K562 (cell line): Measurements from ENCODE around the gene MYOCD. TPM values are rescaled to one million over a fixed set of nuclear protein-coding genes. Genes with fewer than 3 reads are reported as not detected.

Experiments
- ATAC-seq: fragments of 200-7000 bp; cut with Tn5 transposase; 3 replicates; pipeline ENCODE4 v1.9.1; 2020; ENCODE audit warnings: moderate library complexity
- BruUV-seq: library from RNA; stranded (reverse); fragments of 400-500 nt; replicated peaks from 2 replicates; lab custom pipeline; 2021; lab: Mats Ljungman, UMichigan
- CTCF ChIA-PET: fragments of 300-600 bp; formaldehyde crosslinking; extraction: SDS; loops from one replicate; lab custom pipeline; 2021; ENCODE audit warnings: low intra/inter-chr PET ratio; lab: Yijun Ruan, JAX
- POLR2A ChIA-PET: fragments of 300-600, 350-650 bp; sonication (Branson Sonifier 250); formaldehyde crosslinking; extraction: SDS; loops from one replicate; lab custom pipeline; 2021; ENCODE audit warnings: antibody characterized with exemption, inconsistent platforms; lab: Yijun Ruan, JAX
- DNase-seq, 4 experiments: peaks; one replicate each; pipeline versions ENCODE4 v3.0.0 to v3.0.0-alpha.2; 2011 to 2018; ENCODE audit warnings: low spot score in 3 of 4, mixed read lengths in 3 of 4; ENCODE audit errors: extremely low read depth in 1 of 4
- FAIRE-seq: peaks from 2 replicates; lab custom pipeline; 2011; peaks lifted over from hg19 to GRCh38; lab: Jason Lieb, UNC
- H2AFZ ChIP-seq: 2 replicates; pipeline ENCODE4 v1.6.0; 2011; ENCODE audit warnings: low read depth, low read length, control low read depth, inconsistent platforms
- H3K27ac ChIP-seq: fragments of 200-600 bp; 3 replicates; pipeline ENCODE4 v1.8.0; 2011; ENCODE audit warnings: low read depth, mild to moderate bottlenecking, control low read depth, inconsistent platforms, low read length, moderate library complexity, mixed read lengths; ENCODE audit errors: extremely low read depth
- H3K27me3 ChIP-seq, 2 experiments: fragments of 300-600 bp in 1 of 2; 2 replicates in 1 of 2; 3 replicates in 1 of 2; pipeline versions ENCODE4 v1.6.0 to v1.8.0; 2011; ENCODE audit warnings: inconsistent platforms in 2 of 2, low read length in 2 of 2, mild to moderate bottlenecking in 1 of 2, mixed read lengths in 1 of 2, moderate library complexity in 1 of 2; ENCODE audit not compliant: control insufficient read depth in 2 of 2, insufficient read depth in 2 of 2
- H3K36me3 ChIP-seq: fragments of 300-600 bp; 3 replicates; pipeline ENCODE4 v1.8.0; 2011; ENCODE audit warnings: mild to moderate bottlenecking, low read length, inconsistent platforms; ENCODE audit not compliant: control insufficient read depth, insufficient read depth
- H3K4me1 ChIP-seq, 2 experiments: fragments of 200-600 bp in 1 of 2; replicated peaks in 1 of 2; 2 replicates in 1 of 2; 3 replicates in 1 of 2; pipeline versions ENCODE4 v1.5.1 to v1.8.0; 2011; ENCODE audit warnings: inconsistent platforms in 2 of 2, low read length in 2 of 2, mild to moderate bottlenecking in 1 of 2, mixed read lengths in 1 of 2, moderate library complexity in 1 of 2; ENCODE audit not compliant: control insufficient read depth in 2 of 2, insufficient read depth in 2 of 2
- H3K4me2 ChIP-seq: 2 replicates; pipeline ENCODE4 v1.6.1; 2011; ENCODE audit warnings: low read length, control low read depth, inconsistent platforms, mixed read lengths; ENCODE audit not compliant: insufficient read depth
- H3K4me3 ChIP-seq: fragments of 200-600 bp; sonication (generic), shearing (Covaris generic); 2 replicates; pipeline ENCODE4 v1.5.1; 2016; ENCODE audit warnings: control low read depth, inconsistent platforms
- H3K79me2 ChIP-seq: fragments of 200-600 bp; 3 replicates; pipeline ENCODE4 v1.8.0; 2011; ENCODE audit warnings: low read length, inconsistent platforms; ENCODE audit not compliant: control insufficient read depth, insufficient read depth
- H3K9ac ChIP-seq, 2 experiments: 2 replicates each; pipeline versions ENCODE4 v1.6.0 to v1.6.1; 2011; ENCODE audit warnings: low read depth in 2 of 2, low read length in 2 of 2, control low read depth in 1 of 2, inconsistent platforms in 1 of 2, mild to moderate bottlenecking in 1 of 2, mixed read lengths in 1 of 2; ENCODE audit not compliant: insufficient read depth in 1 of 2
- H3K9me1 ChIP-seq: one replicate; pipeline ENCODE4 v1.6.0; 2011; ENCODE audit warnings: inconsistent platforms, mild to moderate bottlenecking, low read length, moderate library complexity; ENCODE audit not compliant: control insufficient read depth, insufficient read depth
- H3K9me3 ChIP-seq: replicated peaks from 2 replicates; pipeline ENCODE4 v1.5.1; 2011; ENCODE audit warnings: low read depth, low read length, inconsistent platforms; ENCODE audit not compliant: control insufficient read depth, insufficient read depth
- H4K20me1 ChIP-seq: replicated peaks from 2 replicates; pipeline ENCODE4 v1.6.1; 2011; ENCODE audit warnings: low read length, inconsistent platforms, mixed read lengths; ENCODE audit not compliant: control insufficient read depth, insufficient read depth
- FOXJ2 ChIP-seq: fragments of 200-800 bp; sonication (Bioruptor generic); IDR thresholded peaks from 2 replicates; pipeline ENCODE4 v1.6.1; 2016; ENCODE audit warnings: missing genetic modification characterization, missing compliant biosample characterization
- NR2C2 ChIP-seq, 2 experiments: fragments of 200-800 bp in 1 of 2; sonication (Bioruptor generic) in 1 of 2; sonication (generic) in 1 of 2; formaldehyde crosslinking in 1 of 2; IDR thresholded peaks; 2 replicates each; pipeline versions ENCODE4 v1.6.1 to v1.8.0; 2016 to 2022; ENCODE audit warnings: mild to moderate bottlenecking in 1 of 2, missing compliant biosample characterization in 1 of 2, missing genetic modification characterization in 1 of 2, missing genetic modification reagents in 1 of 2
- POLR2AphosphoS2 ChIP-seq: IDR thresholded peaks from 2 replicates; pipeline ENCODE4 v1.6.1; 2012; ENCODE audit warnings: low read length, improper control_type of control experiment
- SREBF2 ChIP-seq: sonication (generic); formaldehyde crosslinking; IDR thresholded peaks from 2 replicates; pipeline ENCODE4 v1.4.0; 2020; ENCODE audit warnings: mild to moderate bottlenecking, missing genetic modification reagents
- ZNF133 ChIP-seq: fragments of 250-450 bp; sonication (Bioruptor Pico); IDR thresholded peaks from 2 replicates; pipeline ENCODE4 v1.4.0; 2020; ENCODE audit warnings: mild to moderate bottlenecking
- ZNF436 ChIP-seq: fragments of 250-450, 450-650 bp; sonication (Bioruptor Pico); formaldehyde crosslinking; IDR thresholded peaks from 2 replicates; pipeline ENCODE4 v1.7.0; 2020; ENCODE audit warnings: mild to moderate bottlenecking
- ZNF551 ChIP-seq: fragments of 250-450 bp; sonication (Bioruptor Pico); IDR thresholded peaks from 2 replicates; pipeline ENCODE4 v1.5.0; 2021; ENCODE audit warnings: mild to moderate bottlenecking, moderate library complexity
- WGBS: fragments of 100-300 bp; shearing (Covaris generic); methylation state at CpG from one replicate; pipeline ENCODE4 v1.1.6; 2016; ENCODE audit warnings: low coverage, mixed read lengths; ENCODE audit not compliant: insufficient coverage; ENCODE audit errors: missing lambda C conversion rate; 5-methylcytosine and 5-hydroxymethylcytosine counted together
- in situ Hi-C: fragments of 300-500 bp; cut with MboI; formaldehyde crosslinking; loops from 4 replicates; pipeline ENCODE4 v1.15.0; 2018; ENCODE audit warnings: inconsistent platforms, mixed read lengths
- intact Hi-C: fragments of 100-400 bp; cut with micrococcal nuclease; formaldehyde crosslinking; loops from 2 replicates; pipeline ENCODE4 v1.14.2; 2022
- polyA plus RNA-seq, 8 experiments: library from polyadenylated mRNA; depleted of rRNA in 4 of 8; stranded (reverse) in 5 of 8; unstranded in 3 of 8; fragments of >200 nt; fragmentation: Nextera tagmentation in 2 of 8; fragmentation: Illumina TruSeq in 1 of 8; extraction: Ambion mirVana in 2 of 8; extraction: Trizol in 1 of 8; gene quantifications; 2 replicates each; pipeline versions ENCODE4 v1.2.1 to v1.2.3, GENCODE V29; 2011 to 2014; ENCODE audit warnings: inconsistent platforms in 1 of 8, missing spikeins in 1 of 8
- total RNA-seq, 7 experiments: library from RNA; depleted of rRNA in 6 of 7; stranded (reverse); fragments of >200 nt in 6 of 7; fragmentation: Illumina TruSeq in 2 of 7; extraction: Trizol in 2 of 7; gene quantifications; 2 replicates each; pipeline versions ENCODE4 v1.2.1 to v1.2.3, GENCODE V29; 2011 to 2021; ENCODE audit warnings: low replicate concordance in 1 of 7
- TF ChIP-seq, protein P1 (sequence below), 2 experiments: fragments of 450-650 bp; conservative IDR thresholded peaks; 2 replicates each; pipeline ENCODE4 v1.6.1; 2017; ENCODE audit warnings: mild to moderate bottlenecking in 2 of 2, moderate library complexity in 2 of 2
- TF ChIP-seq, protein P2 (sequence below): sonication (generic); formaldehyde crosslinking; IDR thresholded peaks from 2 replicates; pipeline ENCODE4 v1.8.1; 2023; ENCODE audit warnings: mild to moderate bottlenecking, missing genetic modification reagents

MYOCD gene
- total and polyA plus RNA-seq, 9 of the 15 experiments (the other 6 are each of a cell fraction or from before 2014, with no cell fraction given), result not detected

DNA sequence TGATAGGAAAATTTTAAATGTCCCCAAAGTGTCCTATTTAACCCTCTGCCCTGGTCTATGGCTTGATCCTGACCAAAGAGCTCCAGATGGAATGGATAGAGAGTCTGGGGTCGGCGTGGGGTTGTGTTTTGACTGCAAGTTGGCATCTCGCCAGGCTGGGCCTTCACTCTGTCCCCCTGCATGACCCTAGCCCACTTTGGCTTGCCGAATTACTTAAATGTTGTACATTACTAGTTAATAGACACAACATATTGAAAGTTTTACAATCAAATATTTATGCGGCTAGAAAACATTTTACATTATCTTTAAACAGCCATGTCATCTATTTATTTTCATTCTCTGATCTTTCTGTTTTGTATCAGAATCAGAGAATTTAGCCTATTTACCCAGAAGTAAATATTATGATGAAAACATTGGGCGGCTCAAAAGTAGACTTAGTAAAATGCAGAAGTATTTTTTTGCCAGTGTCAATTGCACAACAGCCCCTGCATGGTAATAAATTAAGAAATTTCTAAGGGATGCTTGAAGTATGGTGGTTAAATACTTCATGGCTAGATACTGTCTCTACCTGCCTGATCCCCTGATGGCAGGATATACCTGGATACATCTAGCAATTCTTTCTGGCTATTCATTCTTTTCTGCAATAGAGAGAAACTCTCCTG, 18.8 kb upstream of the MYOCD start:
- POLR2A ChIA-PET, result no interaction called here

More for the DNA sequence above, 18.8 kb upstream of the MYOCD start:
- WGBS, result 1% methylated on average over 6 of the region's 6 CpGs
- FAIRE-seq (no peak), DNase-seq (no peak), ATAC-seq (no peak)
- intact Hi-C loops, result no loop called here
- H3K36me3 ChIP-seq, result no peaks in the 10 kb centered on the region
- no peak overlapping the region for H2AFZ ChIP-seq
- no peaks in the 10 kb centered on the region for H3K9me1 ChIP-seq
- no peak overlapping the region for H3K27ac ChIP-seq
- TF ChIP-seq POLR2AphosphoS2 (no peak), ZNF133 (CRISPR knock-in tag) (no peak), FOXJ2 (tag) (no peak), ZNF436 (no peak), ZNF551 (CRISPR knock-in tag) (no peak), NR2C2 (CRISPR knock-in tag; IDR thresholded peaks at IDR 0.05) (no peak), NR2C2 (tag; IDR thresholded peaks at IDR 0.05) (no peak), SREBF2 (CRISPR knock-in tag) (no peak)
- TF ChIP-seq, protein P1, sequence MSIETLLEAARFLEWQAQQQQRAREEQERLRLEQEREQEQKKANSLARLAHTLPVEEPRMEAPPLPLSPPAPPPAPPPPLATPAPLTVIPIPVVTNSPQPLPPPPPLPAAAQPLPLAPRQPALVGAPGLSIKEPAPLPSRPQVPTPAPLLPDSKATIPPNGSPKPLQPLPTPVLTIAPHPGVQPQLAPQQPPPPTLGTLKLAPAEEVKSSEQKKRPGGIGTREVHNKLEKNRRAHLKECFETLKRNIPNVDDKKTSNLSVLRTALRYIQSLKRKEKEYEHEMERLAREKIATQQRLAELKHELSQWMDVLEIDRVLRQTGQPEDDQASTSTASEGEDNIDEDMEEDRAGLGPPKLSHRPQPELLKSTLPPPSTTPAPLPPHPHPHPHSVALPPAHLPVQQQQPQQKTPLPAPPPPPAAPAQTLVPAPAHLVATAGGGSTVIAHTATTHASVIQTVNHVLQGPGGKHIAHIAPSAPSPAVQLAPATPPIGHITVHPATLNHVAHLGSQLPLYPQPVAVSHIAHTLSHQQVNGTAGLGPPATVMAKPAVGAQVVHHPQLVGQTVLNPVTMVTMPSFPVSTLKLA (conservative IDR thresholded peaks at IDR 0.05), result no peak
- TF ChIP-seq, protein P2, sequence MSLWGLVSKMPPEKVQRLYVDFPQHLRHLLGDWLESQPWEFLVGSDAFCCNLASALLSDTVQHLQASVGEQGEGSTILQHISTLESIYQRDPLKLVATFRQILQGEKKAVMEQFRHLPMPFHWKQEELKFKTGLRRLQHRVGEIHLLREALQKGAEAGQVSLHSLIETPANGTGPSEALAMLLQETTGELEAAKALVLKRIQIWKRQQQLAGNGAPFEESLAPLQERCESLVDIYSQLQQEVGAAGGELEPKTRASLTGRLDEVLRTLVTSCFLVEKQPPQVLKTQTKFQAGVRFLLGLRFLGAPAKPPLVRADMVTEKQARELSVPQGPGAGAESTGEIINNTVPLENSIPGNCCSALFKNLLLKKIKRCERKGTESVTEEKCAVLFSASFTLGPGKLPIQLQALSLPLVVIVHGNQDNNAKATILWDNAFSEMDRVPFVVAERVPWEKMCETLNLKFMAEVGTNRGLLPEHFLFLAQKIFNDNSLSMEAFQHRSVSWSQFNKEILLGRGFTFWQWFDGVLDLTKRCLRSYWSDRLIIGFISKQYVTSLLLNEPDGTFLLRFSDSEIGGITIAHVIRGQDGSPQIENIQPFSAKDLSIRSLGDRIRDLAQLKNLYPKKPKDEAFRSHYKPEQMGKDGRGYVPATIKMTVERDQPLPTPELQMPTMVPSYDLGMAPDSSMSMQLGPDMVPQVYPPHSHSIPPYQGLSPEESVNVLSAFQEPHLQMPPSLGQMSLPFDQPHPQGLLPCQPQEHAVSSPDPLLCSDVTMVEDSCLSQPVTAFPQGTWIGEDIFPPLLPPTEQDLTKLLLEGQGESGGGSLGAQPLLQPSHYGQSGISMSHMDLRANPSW, result no peak
- H3K4me3 ChIP-seq, result no peak overlapping the region
- H3K9ac ChIP-seq, result no peak overlapping the region
- CTCF ChIA-PET, result no interaction called here
- in situ Hi-C loops, result no loop called here
- no peaks in the 10 kb centered on the region for H3K27me3 ChIP-seq
- no peaks in the 10 kb centered on the region for H4K20me1 ChIP-seq
- no peaks in the 10 kb centered on the region for H3K79me2 ChIP-seq
- H3K4me2 ChIP-seq, result no peak overlapping the region
- no peaks in the 10 kb centered on the region for H3K4me1 ChIP-seq
- BruUV-seq, result no TSS peak
- H3K9me3 ChIP-seq, result no peaks in the 10 kb centered on the region
